Ascending aorta (tissue), 2 donors: Measurements from ENCODE around the gene CADPS2. TPM values are rescaled to one million over a fixed set of nuclear protein-coding genes. Genes with fewer than 3 reads are reported as not detected.

Experiments used
- DNase-seq, 2 donors: peaks; one replicate each; pipeline ENCODE4 v3.0.0-alpha.2; 2019; ENCODE audit warnings: low spot score in 2 of 2
- H3K27ac ChIP-seq, 2 donors: fragments of 200-600 bp; sonication (generic); one replicate each; pipeline ENCODE4 v1.5.1; 2016 to 2017; ENCODE audit warnings: mild to moderate bottlenecking in 1 of 2
- H3K27me3 ChIP-seq: fragments of 200-600 bp; sonication (generic); one replicate; pipeline ENCODE4 v1.5.1; 2017
- H3K36me3 ChIP-seq, 2 donors: fragments of 200-600 bp; sonication (generic); one replicate each; pipeline ENCODE4 v1.5.1; 2016
- H3K4me1 ChIP-seq, 2 donors: fragments of 200-600 bp; sonication (generic); one replicate each; pipeline ENCODE4 v1.5.1; 2016 to 2017; ENCODE audit warnings: mild to moderate bottlenecking in 1 of 2
- H3K4me3 ChIP-seq, 2 donors: fragments of 200-600 bp; sonication (generic); one replicate each; pipeline ENCODE4 v1.5.1; 2016 to 2017; ENCODE audit warnings: mild to moderate bottlenecking in 1 of 2
- H3K9me3 ChIP-seq, 2 donors: fragments of 200-600 bp; sonication (generic); one replicate each; pipeline ENCODE4 v1.5.1; 2016
- CTCF ChIP-seq, 3 experiments: fragments of 200-600 bp in 2 of 3; fragments of 450-650 bp in 1 of 3; sonication (generic) in 2 of 3; IDR thresholded peaks; one replicate each; pipeline ENCODE4 v1.5.1; 2016 to 2019; ENCODE audit warnings: antibody characterized with exemption in 3 of 3, mild to moderate bottlenecking in 1 of 3, moderate library complexity in 1 of 3
- intact Hi-C: fragments of 100-400 bp; cut with DNase I; formaldehyde crosslinking; loops from one replicate; pipeline ENCODE4 v1.15.1; 2023
- total RNA-seq: library from RNA; depleted of rRNA; stranded (reverse); fragments of >200 nt; gene quantifications from one replicate; pipeline ENCODE4 v1.1.0, GENCODE V29; 2016

CADPS2 gene
- total RNA-seq, 1 donor from 2014 or later = 31.8 TPM

- Histone ChIP-seq H3K36me3 (no peaks in the 10 kb centered on the region), H3K4me3 (no peak overlapping the region), H3K4me1 (no peaks in the 10 kb centered on the region), H3K9me3 (no peaks in the 10 kb centered on the region), H3K27ac (no peak overlapping the region), H3K27me3 (no peaks in the 10 kb centered on the region)
- TF ChIP-seq CTCF (IDR thresholded peaks at IDR 0.05) = no peak
- no peak for DNase-seq
- intact Hi-C loops = no loop called here
Observed at GRCh38 chr7:122748195-122748594, 138.1 kb downstream of the CADPS2 start.

GRCh38 chr7:122746948-122747347 lies 139.3 kb downstream of the CADPS2 start:
- H3K27ac ChIP-seq = no peak overlapping the region
- intact Hi-C loops = no loop called here
- H3K4me3 ChIP-seq = no peak overlapping the region
- no peaks in the 10 kb centered on the region for H3K36me3 ChIP-seq
- no peaks in the 10 kb centered on the region for H3K27me3 ChIP-seq
- no peaks in the 10 kb centered on the region for H3K9me3 ChIP-seq
- TF ChIP-seq CTCF (IDR thresholded peaks at IDR 0.05) = no peak
- H3K4me1 ChIP-seq = no peaks in the 10 kb centered on the region
- DNase-seq = no peak

- no peak for DNase-seq
- no peak for TF ChIP-seq CTCF (IDR thresholded peaks at IDR 0.05)
- no peak overlapping the region for H3K4me3 ChIP-seq
- no peak overlapping the region for H3K27ac ChIP-seq
- intact Hi-C loops = no loop called here
- no peaks in the 10 kb centered on the region for H3K9me3 ChIP-seq
- no peaks in the 10 kb centered on the region for H3K27me3 ChIP-seq
- H3K4me1 ChIP-seq = no peaks in the 10 kb centered on the region
- H3K36me3 ChIP-seq = no peaks in the 10 kb centered on the region
Observed at GRCh38 chr7:122743211-122743610, 143.0 kb downstream of the CADPS2 start.

- no peak overlapping the region for H3K4me3 ChIP-seq
- DNase-seq = no peak
- no peaks in the 10 kb centered on the region for H3K27me3 ChIP-seq
- TF ChIP-seq CTCF (IDR thresholded peaks at IDR 0.05) = no peak
- no peak overlapping the region for H3K27ac ChIP-seq
- H3K36me3 ChIP-seq = no peaks in the 10 kb centered on the region
- no peaks in the 10 kb centered on the region for H3K4me1 ChIP-seq
- intact Hi-C loops = no loop called here
- H3K9me3 ChIP-seq = no peaks in the 10 kb centered on the region
Observed at GRCh38 chr7:122738947-122739346, 147.3 kb downstream of the CADPS2 start.

- Histone ChIP-seq H3K36me3 (no peaks in the 10 kb centered on the region), H3K27ac (no peak overlapping the region), H3K9me3 (no peaks in the 10 kb centered on the region), H3K4me1 (no peaks in the 10 kb centered on the region), H3K4me3 (no peak overlapping the region), H3K27me3 (no peaks in the 10 kb centered on the region)
- TF ChIP-seq CTCF (IDR thresholded peaks at IDR 0.05) = no peak
- DNase-seq = no peak
- intact Hi-C loops = no loop called here
Observed at GRCh38 chr7:122736183-122736582, 150.1 kb downstream of the CADPS2 start.

- DNase-seq = no peak
- H3K4me1 ChIP-seq = no peaks in the 10 kb centered on the region
- no peak for TF ChIP-seq CTCF (IDR thresholded peaks at IDR 0.05)
- H3K4me3 ChIP-seq = no peak overlapping the region
- intact Hi-C loops = no loop called here
- H3K9me3 ChIP-seq = peaks cover 0 to 3% of the 10 kb centered on the region in 2 donors
- H3K27ac ChIP-seq = no peak overlapping the region
- H3K27me3 ChIP-seq = no peaks in the 10 kb centered on the region
- no peaks in the 10 kb centered on the region for H3K36me3 ChIP-seq
Observed at GRCh38 chr7:122727759-122728158, 158.5 kb downstream of the CADPS2 start.
